Activated T-cell treated with anti-CD3 and anti-CD28 coated beads, Interleukin-2, amount 50 U/mL, for 72 hours (primary cell): ENCODE measurements around the gene EPB41L5. TPM values are rescaled to one million over a fixed set of nuclear protein-coding genes. Genes with fewer than 3 reads are reported as not detected.
A peak's percentile ranks its signal among the peaks of the same experiment; 100 is the strongest.

Experiments used
- ATAC-seq, 2 donors: fragments of 150-1000 bp; cut with Tn5 transposase; replicated peaks in 1 of 2; 2 replicates each; pipeline ENCODE4 v1.10.0; 2021; ENCODE audit warnings: moderate library complexity in 2 of 2, mild to moderate bottlenecking in 1 of 2
- DNase-seq, 2 donors: peaks; one replicate each; pipeline ENCODE4 v3.0.0; 2021 to 2022; ENCODE audit warnings: mixed read lengths in 1 of 2
- H3K27ac Mint-ChIP-seq: one replicate; pipeline ENCODE4 v1.8.0; 2022; ENCODE audit warnings: mild to moderate bottlenecking, moderate library complexity, mixed read lengths
- H3K27me3 Mint-ChIP-seq: one replicate; pipeline ENCODE4 v1.8.0; 2022; ENCODE audit warnings: low read depth, mixed read lengths
- H3K36me3 Mint-ChIP-seq, 2 donors: one replicate each; pipeline ENCODE4 v1.8.0; 2022; ENCODE audit warnings: mixed read lengths in 2 of 2, mild to moderate bottlenecking in 1 of 2; ENCODE audit not compliant: insufficient read depth in 2 of 2
- H3K4me1 Mint-ChIP-seq: one replicate; pipeline ENCODE4 v1.8.0; 2022; ENCODE audit warnings: low read depth, mixed read lengths
- H3K4me3 Mint-ChIP-seq, 2 donors: one replicate each; pipeline ENCODE4 v1.8.0; 2022; ENCODE audit warnings: mild to moderate bottlenecking in 2 of 2, mixed read lengths in 2 of 2, moderate library complexity in 2 of 2
- H3K9me3 Mint-ChIP-seq, 2 donors: one replicate each; pipeline ENCODE4 v1.8.0; 2022; ENCODE audit warnings: mixed read lengths in 2 of 2
- total RNA-seq, 2 donors: library from RNA; stranded (reverse); gene quantifications; one replicate each; pipeline ENCODE4 v1.2.3, GENCODE V29; 2022

Gene EPB41L5
- total RNA-seq, 2 donors from 2014 or later: 4.1 to 5.3 TPM

DNA sequence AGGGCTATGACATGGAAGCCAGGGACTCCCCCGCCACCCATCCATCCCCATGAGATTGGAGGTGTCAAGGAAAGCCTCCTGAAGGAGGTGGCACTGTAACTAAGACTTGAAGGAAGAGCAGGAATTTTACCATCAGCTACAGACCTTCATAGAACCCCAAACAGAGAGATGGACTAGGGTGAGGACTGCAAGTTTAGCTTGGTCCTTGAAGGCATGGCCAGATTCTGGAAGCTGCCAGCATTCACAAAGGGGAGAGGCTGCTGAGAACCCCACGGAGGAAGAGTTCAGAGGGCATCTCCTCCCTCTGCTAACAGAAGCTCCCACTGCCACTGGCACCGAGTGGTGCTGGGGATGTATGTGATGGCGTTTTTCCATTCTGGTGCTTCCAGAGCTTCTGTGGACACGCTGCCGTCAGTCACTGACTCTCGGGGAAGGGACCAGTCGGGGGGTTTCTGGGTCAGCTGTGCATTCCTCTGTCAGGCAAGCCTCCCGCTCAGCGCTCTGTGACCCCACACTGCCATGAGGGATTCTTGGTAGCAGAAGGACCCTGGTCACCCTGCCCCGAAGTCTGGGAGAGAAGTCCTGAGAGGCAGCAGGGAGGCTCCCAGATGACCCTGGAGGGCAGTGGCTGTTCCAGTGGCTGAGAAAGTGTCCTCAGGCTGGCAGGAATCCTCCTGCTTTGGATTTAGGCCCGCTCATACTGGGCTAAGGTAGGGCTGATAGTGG, 192.2 kb downstream of the EPB41L5 start:
- DNase-seq (no peak), ATAC-seq (no peak)
- peaks cover 6% of the 10 kb centered on the region for H3K4me1 Mint-ChIP-seq
- H3K9me3 Mint-ChIP-seq: no peaks in the 10 kb centered on the region
- no peaks in the 10 kb centered on the region for H3K36me3 Mint-ChIP-seq
- H3K27ac Mint-ChIP-seq: no peak overlapping the region
- H3K27me3 Mint-ChIP-seq: no peaks in the 10 kb centered on the region
- H3K4me3 Mint-ChIP-seq: no peak overlapping the region

DNA sequence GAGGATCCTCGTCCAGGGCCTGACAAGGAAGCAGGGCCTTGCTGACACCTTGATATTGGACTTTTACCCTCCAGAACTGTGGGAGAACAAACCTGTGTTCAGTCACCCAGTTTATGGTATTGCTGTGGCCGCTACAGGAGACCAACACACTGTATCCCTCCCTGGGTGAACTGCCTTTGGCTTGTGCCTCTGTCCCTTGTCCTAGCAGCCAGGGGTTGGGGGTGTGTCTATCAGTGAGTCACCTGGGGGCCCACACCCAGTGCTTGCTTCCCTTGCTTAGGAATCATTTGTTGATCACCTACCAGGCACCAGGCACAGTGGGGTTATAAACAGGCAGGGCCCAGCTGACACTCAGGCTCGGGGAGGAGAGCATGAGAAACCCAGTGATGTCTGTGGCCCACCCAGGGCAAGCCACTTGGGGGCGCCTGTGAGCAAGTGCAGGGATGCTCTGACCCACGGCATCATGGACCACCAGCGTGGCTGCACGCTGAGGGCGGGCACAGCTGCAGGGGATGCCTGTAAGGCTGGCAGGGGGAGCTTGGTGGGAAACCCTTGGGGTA, 193.2 kb downstream of the EPB41L5 start:
- Mint-ChIP-seq H3K36me3 (no peaks in the 10 kb centered on the region), H3K4me3 (no peak overlapping the region), H3K4me1 (peaks cover 16% of the 10 kb centered on the region), H3K27ac (no peak overlapping the region), H3K9me3 (no peaks in the 10 kb centered on the region), H3K27me3 (no peaks in the 10 kb centered on the region)
- DNase-seq: peak; percentile 46 to 67
- ATAC-seq: peak; percentile 58 to 61

DNA sequence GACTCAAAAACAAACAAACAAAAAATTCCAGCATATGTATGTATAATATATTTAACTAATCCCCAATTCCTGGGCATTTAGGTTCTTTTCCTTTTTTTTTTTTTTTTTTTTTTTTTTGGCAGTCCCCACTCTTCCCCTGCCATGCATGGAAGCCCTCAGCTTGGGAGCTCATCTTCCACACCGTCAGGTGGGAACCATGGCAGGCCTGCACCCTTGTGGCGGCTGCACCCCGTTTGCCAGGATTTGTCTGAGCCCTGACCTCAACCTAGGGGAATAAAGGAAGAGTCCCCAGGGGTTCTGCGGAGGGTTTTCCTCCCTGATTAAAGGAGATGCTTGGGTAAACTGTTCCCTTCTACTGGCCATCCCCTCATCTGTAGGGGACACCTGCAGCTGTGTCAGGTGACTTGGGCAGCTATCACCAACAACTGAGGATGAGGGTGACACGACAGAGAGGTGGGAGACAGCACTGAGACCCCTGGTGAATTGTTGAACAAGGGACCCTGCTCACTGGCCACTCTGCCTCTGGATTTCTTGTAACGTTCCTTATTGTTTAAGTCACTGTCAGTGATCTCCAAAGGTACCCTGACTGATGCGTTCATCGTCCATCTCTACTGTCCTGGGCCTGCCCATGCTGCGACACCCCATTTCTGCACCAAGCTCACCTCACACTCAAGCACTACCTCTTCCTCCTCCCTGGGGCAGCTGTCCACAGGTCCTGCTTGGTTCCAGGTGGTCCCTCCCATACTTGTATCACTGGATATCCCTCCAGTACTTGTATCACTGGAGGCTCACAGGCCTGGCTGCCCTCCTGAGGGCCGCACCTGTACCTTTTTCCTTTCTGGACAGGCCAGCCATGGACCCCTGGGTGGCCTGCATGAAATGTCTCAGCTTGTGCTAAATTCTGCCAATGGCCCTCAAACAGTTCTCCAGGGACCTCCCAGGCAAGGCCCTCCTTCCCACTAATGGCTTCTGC, 195.8 kb downstream of the EPB41L5 start:
- Mint-ChIP-seq H3K27me3 (no peaks in the 10 kb centered on the region), H3K4me1 (peaks cover 17% of the 10 kb centered on the region), H3K4me3 (no peak overlapping the region), H3K9me3 (no peaks in the 10 kb centered on the region), H3K36me3 (no peaks in the 10 kb centered on the region), H3K27ac (no peak overlapping the region)
- no peak for ATAC-seq
- no peak for DNase-seq

DNA sequence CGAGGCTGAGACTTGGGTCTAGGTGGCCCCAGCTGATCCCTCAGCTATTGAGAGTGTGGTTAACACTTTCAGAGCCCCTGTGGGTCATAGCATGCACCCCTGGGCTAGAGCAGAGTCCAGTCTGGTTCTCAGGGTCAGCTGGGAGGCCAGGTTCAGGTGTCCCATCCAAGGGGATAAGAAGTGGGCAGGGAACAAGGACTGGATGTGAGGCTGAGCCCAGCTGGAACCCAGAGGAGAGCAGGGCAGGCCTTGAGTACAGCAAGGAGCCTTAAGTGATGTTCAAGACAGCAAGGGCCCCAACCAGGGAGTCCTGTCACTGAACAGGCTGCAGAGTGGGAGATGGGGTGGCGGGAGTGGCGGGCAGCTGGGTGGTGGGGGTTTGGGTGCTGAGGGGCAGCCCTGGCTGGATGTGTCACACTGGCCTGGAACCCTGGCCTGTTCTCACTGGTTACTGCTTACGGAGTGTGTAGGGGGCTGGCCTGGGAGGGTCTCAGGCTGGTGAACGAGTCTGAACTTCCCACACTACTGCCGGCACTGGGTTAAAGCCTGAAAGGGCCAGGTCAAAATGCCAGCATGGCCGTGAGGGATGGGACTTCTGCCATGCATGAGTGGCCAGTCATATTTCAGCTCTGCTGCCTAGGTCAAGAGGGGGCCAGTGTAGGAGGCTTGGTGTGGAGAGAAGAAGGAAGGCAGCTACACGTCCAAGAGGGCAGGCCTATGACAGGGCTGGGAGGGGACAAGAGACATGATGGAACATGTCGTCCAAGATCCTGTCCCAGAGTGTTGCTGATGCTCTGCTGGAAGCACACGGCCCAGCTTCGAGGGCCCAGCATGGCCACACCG, 196.8 kb downstream of the EPB41L5 start:
- H3K4me1 Mint-ChIP-seq: peaks cover 17% of the 10 kb centered on the region
- H3K4me3 Mint-ChIP-seq: no peak overlapping the region
- DNase-seq (no peak), ATAC-seq (peak in 1 of 2 donors; percentile 41)
- no peaks in the 10 kb centered on the region for H3K9me3 Mint-ChIP-seq
- H3K36me3 Mint-ChIP-seq: no peaks in the 10 kb centered on the region
- H3K27ac Mint-ChIP-seq: no peak overlapping the region
- H3K27me3 Mint-ChIP-seq: no peaks in the 10 kb centered on the region

DNA sequence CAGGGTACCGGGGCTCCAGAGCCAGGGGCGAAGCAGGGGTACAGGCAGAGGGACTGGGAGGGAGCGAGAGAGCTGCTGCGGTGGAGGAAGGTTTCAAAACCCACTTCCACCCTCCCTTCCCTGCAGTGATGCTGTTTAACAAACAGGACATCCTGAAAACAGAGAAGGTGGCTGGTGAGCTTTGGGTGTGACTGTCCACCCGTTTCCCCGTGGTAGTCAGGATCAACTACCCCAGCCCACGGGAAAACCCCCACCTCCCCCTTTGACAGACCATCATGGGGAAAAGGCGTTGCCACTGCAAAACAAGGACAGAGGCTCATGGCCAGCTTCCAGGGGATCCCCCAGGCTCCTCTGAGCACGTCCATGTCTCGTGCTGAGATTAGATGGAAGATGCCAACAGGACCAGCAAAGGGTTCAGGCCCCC, 197.4 kb downstream of the EPB41L5 start:
- H3K9me3 Mint-ChIP-seq: no peaks in the 10 kb centered on the region
- peak overlapping the region in 1 of 2 donors; percentile 19 for H3K4me3 Mint-ChIP-seq
- ATAC-seq (peak in 1 of 2 donors; percentile 60), DNase-seq (no peak)
- no peaks in the 10 kb centered on the region for H3K27me3 Mint-ChIP-seq
- H3K27ac Mint-ChIP-seq: no peak overlapping the region
- peaks cover 17% of the 10 kb centered on the region for H3K4me1 Mint-ChIP-seq
- H3K36me3 Mint-ChIP-seq: no peaks in the 10 kb centered on the region

DNA sequence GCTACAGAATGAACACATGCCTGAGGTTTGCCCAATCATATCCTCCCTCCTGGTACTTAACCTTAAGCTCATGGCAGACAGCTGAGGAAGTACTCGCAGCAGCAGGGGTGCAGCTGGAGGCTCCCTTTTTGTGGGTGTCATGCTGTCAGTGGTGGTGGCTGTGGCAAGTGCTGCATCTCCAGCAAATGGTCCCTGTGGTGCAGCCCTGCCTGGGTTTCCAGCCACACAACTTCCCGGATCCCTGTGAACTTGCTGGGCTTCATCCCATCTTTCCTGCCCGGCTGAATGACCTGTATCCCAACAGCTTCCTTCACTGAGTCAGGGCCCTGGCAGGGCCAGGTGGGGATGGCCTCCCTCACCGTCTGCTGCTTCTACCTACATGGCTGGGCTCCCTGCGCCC, 205.3 kb downstream of the EPB41L5 start:
- no peak for ATAC-seq
- Mint-ChIP-seq H3K27me3 (no peaks in the 10 kb centered on the region), H3K36me3 (peaks cover 12 to 22% of the 10 kb centered on the region in 2 donors), H3K4me1 (peaks cover 25% of the 10 kb centered on the region), H3K4me3 (no peak overlapping the region), H3K9me3 (peaks cover 3 to 8% of the 10 kb centered on the region in 2 donors), H3K27ac (no peak overlapping the region)
- no peak for DNase-seq

DNA sequence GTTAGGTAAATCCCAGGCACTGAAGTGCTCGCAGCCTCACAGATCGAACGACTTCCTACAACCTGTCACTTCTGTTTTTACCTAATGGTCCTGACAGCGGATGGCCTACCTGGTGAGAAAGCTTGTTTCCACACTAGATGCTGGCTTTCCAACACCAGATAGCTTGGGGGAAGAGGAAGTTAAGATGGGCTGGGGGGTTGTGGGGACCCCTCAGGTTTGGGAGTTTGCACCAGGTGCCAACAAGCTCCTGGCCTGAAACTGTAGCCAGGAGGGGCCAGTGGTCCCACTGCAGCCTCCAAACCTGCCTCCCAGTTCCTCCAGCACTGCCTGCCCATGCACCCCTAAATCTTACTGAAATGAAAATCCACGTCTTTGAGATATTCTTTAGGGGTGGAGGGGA, 206.4 kb downstream of the EPB41L5 start:
- Mint-ChIP-seq H3K27me3 (no peaks in the 10 kb centered on the region), H3K27ac (no peak overlapping the region), H3K4me3 (no peak overlapping the region), H3K4me1 (peaks cover 31% of the 10 kb centered on the region), H3K9me3 (peaks cover 3 to 8% of the 10 kb centered on the region in 2 donors), H3K36me3 (peaks cover 12 to 22% of the 10 kb centered on the region in 2 donors)
- no peak for ATAC-seq
- no peak for DNase-seq

DNA sequence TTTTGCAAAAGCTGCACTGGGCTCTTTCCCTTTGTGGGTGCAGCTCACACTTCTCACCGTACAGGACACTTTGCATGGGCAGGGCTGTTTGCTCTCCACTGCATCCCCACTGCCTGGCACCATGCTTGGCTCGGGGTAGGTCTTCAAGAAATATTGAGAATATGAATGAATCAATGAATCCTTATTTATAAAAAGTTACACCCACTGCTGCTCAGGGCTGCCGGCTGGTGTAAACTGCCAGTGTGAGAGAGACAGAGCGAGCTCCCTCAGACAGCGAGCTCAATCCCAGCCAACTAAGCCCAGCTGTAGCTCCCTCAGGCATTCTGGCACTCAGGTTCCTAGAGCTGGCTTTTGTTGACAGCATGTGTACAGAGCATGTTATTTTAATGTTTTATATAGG, 206.9 kb downstream of the EPB41L5 start:
- Mint-ChIP-seq H3K27ac (no peak overlapping the region), H3K9me3 (peaks cover 3 to 8% of the 10 kb centered on the region in 2 donors), H3K4me1 (peaks cover 35% of the 10 kb centered on the region), H3K27me3 (no peaks in the 10 kb centered on the region), H3K36me3 (peaks cover 12 to 22% of the 10 kb centered on the region in 2 donors), H3K4me3 (no peak overlapping the region)
- no peak for DNase-seq
- no peak for ATAC-seq

DNA sequence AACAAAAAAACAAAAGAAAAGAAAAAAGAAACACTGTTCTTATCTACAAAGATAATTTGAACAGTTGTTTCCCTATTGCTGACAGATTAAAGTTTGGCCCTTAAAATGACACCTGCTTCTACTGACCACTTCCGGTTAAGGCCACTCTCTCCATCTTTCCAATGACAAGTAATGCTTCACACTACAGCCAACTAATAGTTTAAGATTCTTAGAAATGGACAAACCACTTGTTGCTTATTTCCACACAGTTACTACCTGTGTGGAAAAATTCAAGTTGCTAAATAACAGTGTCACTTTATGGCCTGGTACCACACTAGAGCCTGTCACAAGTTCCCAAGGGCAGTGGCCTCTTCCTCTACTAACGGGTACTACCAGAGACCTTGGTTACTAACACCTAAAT, 207.9 kb downstream of the EPB41L5 start:
- Mint-ChIP-seq H3K27me3 (no peaks in the 10 kb centered on the region), H3K4me3 (peak overlapping the region; percentile 62 to 84), H3K36me3 (peaks cover 12 to 22% of the 10 kb centered on the region in 2 donors), H3K9me3 (peaks cover 3 to 8% of the 10 kb centered on the region in 2 donors), H3K27ac (no peak overlapping the region), H3K4me1 (peaks cover 35% of the 10 kb centered on the region)
- DNase-seq (no peak), ATAC-seq (no peak)

DNA sequence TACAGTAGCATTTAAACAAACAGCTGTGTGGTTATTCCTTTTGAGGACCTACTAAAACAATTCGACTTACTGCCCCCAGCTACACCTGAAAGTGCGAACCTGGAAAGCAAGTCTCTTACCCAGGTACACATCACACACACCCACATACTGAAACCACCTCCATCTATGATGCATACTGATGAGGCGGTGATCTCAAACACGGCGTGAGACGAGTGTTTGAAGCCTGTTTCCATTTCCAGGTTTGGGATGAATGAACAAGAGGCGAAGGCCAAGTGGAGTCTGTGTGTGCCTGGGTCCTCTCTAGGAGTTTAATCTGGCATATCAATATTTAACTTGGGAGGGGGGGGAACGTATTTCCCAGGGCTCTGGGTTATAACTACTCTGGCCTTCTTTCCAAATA, 208.7 kb downstream of the EPB41L5 start:
- peaks cover 1 to 6% of the 10 kb centered on the region in 2 donors for H3K9me3 Mint-ChIP-seq
- H3K27ac Mint-ChIP-seq: peak overlapping the region; percentile 92
- DNase-seq (peak in 1 of 2 donors; percentile 18), ATAC-seq (no peak)
- H3K27me3 Mint-ChIP-seq: no peaks in the 10 kb centered on the region
- H3K4me1 Mint-ChIP-seq: peaks cover 40% of the 10 kb centered on the region
- peaks cover 12 to 19% of the 10 kb centered on the region in 2 donors for H3K36me3 Mint-ChIP-seq
- peak overlapping the region; percentile 80 to 84 for H3K4me3 Mint-ChIP-seq

DNA sequence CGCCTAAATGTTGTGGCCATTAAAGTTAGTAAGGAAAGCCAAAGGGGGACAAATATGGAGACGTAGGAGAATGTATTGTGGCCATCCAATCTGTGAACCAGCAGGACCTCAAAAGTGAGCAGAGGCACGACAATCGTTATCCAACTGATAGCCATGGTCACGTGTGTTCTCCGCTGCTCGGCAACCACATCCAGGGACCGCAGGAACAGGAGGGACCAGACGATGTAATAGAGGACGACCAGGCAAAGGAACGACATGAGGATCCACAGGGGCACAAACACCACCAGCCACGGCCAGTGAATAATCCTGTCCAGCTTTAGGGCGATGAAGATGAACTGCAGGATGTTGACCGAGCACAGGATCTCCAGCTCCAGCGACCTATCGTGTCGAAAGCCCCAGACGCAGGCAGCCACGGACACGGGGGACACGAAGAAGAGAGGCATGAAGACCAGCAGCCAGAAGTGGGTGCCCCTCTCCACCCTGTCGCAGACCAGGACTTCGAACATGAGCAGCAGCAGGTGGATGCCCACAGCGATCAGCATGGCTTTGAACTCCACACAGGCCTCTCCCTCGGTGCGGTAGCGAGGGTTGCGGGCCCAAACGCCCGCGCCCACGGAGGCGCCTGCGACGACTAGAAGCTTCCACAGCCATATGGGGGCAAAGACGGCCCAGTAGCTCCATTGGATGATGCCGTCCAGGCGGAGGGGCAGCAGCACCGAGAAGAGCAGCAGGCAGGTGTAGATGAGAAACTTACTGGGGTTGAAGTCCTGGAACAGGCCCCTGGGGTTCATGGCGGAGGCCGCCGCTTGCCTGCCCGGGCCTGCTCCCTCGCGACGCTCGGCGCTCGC, 209.5 kb downstream of the EPB41L5 start:
- peaks cover 12 to 19% of the 10 kb centered on the region in 2 donors for H3K36me3 Mint-ChIP-seq
- no peak for DNase-seq
- ATAC-seq: no peak
- peaks cover 48% of the 10 kb centered on the region for H3K4me1 Mint-ChIP-seq
- peak overlapping the region; percentile 92 for H3K27ac Mint-ChIP-seq
- no peaks in the 10 kb centered on the region for H3K27me3 Mint-ChIP-seq
- H3K9me3 Mint-ChIP-seq: peaks cover 0 to 3% of the 10 kb centered on the region in 2 donors
- peak overlapping the region; percentile 80 to 84 for H3K4me3 Mint-ChIP-seq
